ENCODE measurements around the gene LPO.

DNA sequence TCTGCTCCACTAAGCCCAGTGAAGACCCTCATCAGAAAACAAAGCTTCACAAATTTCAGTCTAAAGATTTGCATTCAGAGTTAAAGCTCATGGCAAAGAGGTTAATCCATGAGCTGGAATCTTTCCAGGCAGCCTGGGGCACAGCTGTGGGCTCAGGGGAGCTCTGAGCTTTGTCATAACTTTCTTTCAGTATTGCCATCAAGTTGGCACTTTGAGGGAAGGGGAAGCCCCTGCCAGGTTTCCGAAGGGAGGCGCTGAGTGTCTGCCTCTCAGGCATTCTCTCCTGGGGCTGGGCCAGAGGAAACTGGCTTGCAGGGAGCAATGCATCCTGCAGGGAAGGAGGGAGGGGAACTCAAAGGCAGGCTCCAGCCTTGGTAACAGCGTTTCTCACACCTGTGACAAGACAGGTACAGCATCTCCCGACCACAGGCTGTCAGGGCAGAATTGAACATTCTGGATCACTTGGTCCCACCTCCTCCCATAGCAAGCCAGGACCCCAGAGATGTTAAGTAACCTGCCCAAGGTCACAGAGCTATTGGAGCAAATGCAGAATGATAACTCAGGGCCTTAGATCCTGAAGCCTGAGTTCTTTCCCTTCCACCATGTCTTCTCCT is 3.9 kb downstream of the LPO start:
- TF ChIP-seq, protein P1, sequence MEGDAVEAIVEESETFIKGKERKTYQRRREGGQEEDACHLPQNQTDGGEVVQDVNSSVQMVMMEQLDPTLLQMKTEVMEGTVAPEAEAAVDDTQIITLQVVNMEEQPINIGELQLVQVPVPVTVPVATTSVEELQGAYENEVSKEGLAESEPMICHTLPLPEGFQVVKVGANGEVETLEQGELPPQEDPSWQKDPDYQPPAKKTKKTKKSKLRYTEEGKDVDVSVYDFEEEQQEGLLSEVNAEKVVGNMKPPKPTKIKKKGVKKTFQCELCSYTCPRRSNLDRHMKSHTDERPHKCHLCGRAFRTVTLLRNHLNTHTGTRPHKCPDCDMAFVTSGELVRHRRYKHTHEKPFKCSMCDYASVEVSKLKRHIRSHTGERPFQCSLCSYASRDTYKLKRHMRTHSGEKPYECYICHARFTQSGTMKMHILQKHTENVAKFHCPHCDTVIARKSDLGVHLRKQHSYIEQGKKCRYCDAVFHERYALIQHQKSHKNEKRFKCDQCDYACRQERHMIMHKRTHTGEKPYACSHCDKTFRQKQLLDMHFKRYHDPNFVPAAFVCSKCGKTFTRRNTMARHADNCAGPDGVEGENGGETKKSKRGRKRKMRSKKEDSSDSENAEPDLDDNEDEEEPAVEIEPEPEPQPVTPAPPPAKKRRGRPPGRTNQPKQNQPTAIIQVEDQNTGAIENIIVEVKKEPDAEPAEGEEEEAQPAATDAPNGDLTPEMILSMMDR (IDR thresholded peaks at IDR 0.05; ENCODE audit: poor library complexity, severe bottlenecking): no peak
- no peak for TF ChIP-seq MXI1 (conservative IDR thresholded peaks at IDR 0.05; ENCODE audit: poor library complexity, severe bottlenecking)
- no peak for TF ChIP-seq RAD21 (conservative IDR thresholded peaks at IDR 0.05)
- TF ChIP-seq POLR2AphosphoS5 (IDR thresholded peaks at IDR 0.05): no peak
- TF ChIP-seq EZH2 (IDR thresholded peaks at IDR 0.05; ENCODE audit: borderline replicate concordance, insufficient read depth, low read length, poor library complexity, severe bottlenecking): no peak
- TF ChIP-seq SMC3 (conservative IDR thresholded peaks at IDR 0.05; ENCODE audit: poor library complexity): no peak
